Activated naive CD8-positive, alpha-beta T cell treated with anti-CD3 and anti-CD28 coated beads, Interleukin-2, amount 10 ng/mL, durations not matched to agents 7 days and 5 days (primary cell): ENCODE results near the gene ZDHHC3. TPM values are rescaled to one million over a fixed set of nuclear protein-coding genes. Genes with fewer than 3 reads are reported as not detected.

ENCODE experiments used
- ATAC-seq: fragments of 150-1000 bp; cut with Tn5 transposase; one replicate; pipeline ENCODE4 v1.10.0; 2021; ENCODE audit warnings: low read depth, moderate library complexity
- POLR2A ChIA-PET: fragments of 350-600 bp; sonication (Branson Sonifier 250); formaldehyde crosslinking; loops from one replicate; lab custom pipeline; 2021; ENCODE audit warnings: antibody characterized with exemption; lab: Charles Lee
- DNase-seq: peaks from one replicate; pipeline ENCODE4 v3.0.0; 2021
- H3K27ac Mint-ChIP-seq: one replicate; pipeline ENCODE4 v1.8.0; 2022; ENCODE audit warnings: mild to moderate bottlenecking, mixed read lengths
- H3K27me3 Mint-ChIP-seq: one replicate; pipeline ENCODE4 v1.8.0; 2022; ENCODE audit warnings: mild to moderate bottlenecking, moderate library complexity, mixed read lengths
- H3K36me3 Mint-ChIP-seq: one replicate; pipeline ENCODE4 v1.8.0; 2021; ENCODE audit warnings: mild to moderate bottlenecking, mixed read lengths
- H3K4me1 Mint-ChIP-seq: one replicate; pipeline ENCODE4 v1.8.0; 2021; ENCODE audit warnings: mixed read lengths
- H3K4me3 Mint-ChIP-seq: one replicate; pipeline ENCODE4 v1.8.0; 2022; ENCODE audit warnings: mild to moderate bottlenecking, moderate library complexity, mixed read lengths
- H3K9me3 Mint-ChIP-seq: one replicate; pipeline ENCODE4 v1.8.0; 2021; ENCODE audit warnings: mixed read lengths
- total RNA-seq, 2 experiments: library from RNA; stranded (reverse); gene quantifications; one replicate each; pipeline ENCODE4 v1.2.3, GENCODE V29; 2021

The ZDHHC3 gene
- total RNA-seq, 2 experiments from 2014 or later = 44.7 to 51.1 TPM

- H3K27me3 Mint-ChIP-seq = peaks cover 30% of the 10 kb centered on the region
- H3K27ac Mint-ChIP-seq = no peak overlapping the region
- DNase-seq = no peak
- peaks cover 1% of the 10 kb centered on the region for H3K4me1 Mint-ChIP-seq
- ATAC-seq = no peak
- peaks cover 2% of the 10 kb centered on the region for H3K9me3 Mint-ChIP-seq
- H3K36me3 Mint-ChIP-seq = no peaks in the 10 kb centered on the region
- POLR2A ChIA-PET = no interaction called here
- H3K4me3 Mint-ChIP-seq = no peak overlapping the region
These were observed 70.4 kb downstream of the ZDHHC3 start for GRCh38 chr3:44905446-44906157.

- Mint-ChIP-seq H3K27ac (no peak overlapping the region), H3K4me1 (peaks cover 8% of the 10 kb centered on the region), H3K4me3 (no peak overlapping the region), H3K27me3 (peaks cover 20% of the 10 kb centered on the region), H3K36me3 (no peaks in the 10 kb centered on the region), H3K9me3 (no peaks in the 10 kb centered on the region)
- ATAC-seq = no peak
- POLR2A ChIA-PET = no interaction called here
- DNase-seq = no peak
These were observed 72.2 kb downstream of the ZDHHC3 start for GRCh38 chr3:44903751-44904150.

- H3K27me3 Mint-ChIP-seq = peaks cover 20% of the 10 kb centered on the region
- ATAC-seq (no peak), DNase-seq (no peak)
- no peaks in the 10 kb centered on the region for H3K36me3 Mint-ChIP-seq
- no peak overlapping the region for H3K27ac Mint-ChIP-seq
- H3K4me1 Mint-ChIP-seq = peaks cover 8% of the 10 kb centered on the region
- POLR2A ChIA-PET = no interaction called here
- H3K9me3 Mint-ChIP-seq = no peaks in the 10 kb centered on the region
- H3K4me3 Mint-ChIP-seq = no peak overlapping the region
These were observed 72.7 kb downstream of the ZDHHC3 start for GRCh38 chr3:44903314-44903713.

- Mint-ChIP-seq H3K27me3 (peaks cover 20% of the 10 kb centered on the region), H3K4me1 (peaks cover 8% of the 10 kb centered on the region), H3K4me3 (no peak overlapping the region), H3K27ac (no peak overlapping the region), H3K9me3 (no peaks in the 10 kb centered on the region), H3K36me3 (no peaks in the 10 kb centered on the region)
- no peak for DNase-seq
- POLR2A ChIA-PET = no interaction called here
- ATAC-seq = no peak
These were observed 73.3 kb downstream of the ZDHHC3 start for GRCh38 chr3:44902628-44903027.

GRCh38 chr3:44899683-44900367, 76.1 kb downstream of the ZDHHC3 start:
- H3K27ac Mint-ChIP-seq = no peak overlapping the region
- peaks cover 15% of the 10 kb centered on the region for H3K27me3 Mint-ChIP-seq
- POLR2A ChIA-PET = no interaction called here
- H3K4me1 Mint-ChIP-seq = peaks cover 8% of the 10 kb centered on the region
- ATAC-seq = no peak
- H3K9me3 Mint-ChIP-seq = no peaks in the 10 kb centered on the region
- no peak overlapping the region for H3K4me3 Mint-ChIP-seq
- no peak for DNase-seq
- H3K36me3 Mint-ChIP-seq = no peaks in the 10 kb centered on the region

- no peak for ATAC-seq
- no peaks in the 10 kb centered on the region for H3K9me3 Mint-ChIP-seq
- no peak overlapping the region for H3K4me3 Mint-ChIP-seq
- no peaks in the 10 kb centered on the region for H3K36me3 Mint-ChIP-seq
- H3K27me3 Mint-ChIP-seq = peaks cover 9% of the 10 kb centered on the region
- no peak overlapping the region for H3K27ac Mint-ChIP-seq
- POLR2A ChIA-PET = no interaction called here
- no peak for DNase-seq
- H3K4me1 Mint-ChIP-seq = peaks cover 8% of the 10 kb centered on the region
These were observed 79.5 kb downstream of the ZDHHC3 start for GRCh38 chr3:44896440-44896839.

- peaks cover 12% of the 10 kb centered on the region for H3K27me3 Mint-ChIP-seq
- no peak overlapping the region for H3K27ac Mint-ChIP-seq
- H3K4me1 Mint-ChIP-seq = peaks cover 3% of the 10 kb centered on the region
- DNase-seq (no peak), ATAC-seq (no peak)
- H3K4me3 Mint-ChIP-seq = no peak overlapping the region
- no peaks in the 10 kb centered on the region for H3K9me3 Mint-ChIP-seq
- POLR2A ChIA-PET = no interaction called here
- no peaks in the 10 kb centered on the region for H3K36me3 Mint-ChIP-seq
These were observed 81.5 kb downstream of the ZDHHC3 start for GRCh38 chr3:44894485-44894884.

- peaks cover 3% of the 10 kb centered on the region for H3K4me1 Mint-ChIP-seq
- POLR2A ChIA-PET = no interaction called here
- peaks cover 11% of the 10 kb centered on the region for H3K27me3 Mint-ChIP-seq
- ATAC-seq (no peak), DNase-seq (no peak)
- H3K9me3 Mint-ChIP-seq = no peaks in the 10 kb centered on the region
- no peaks in the 10 kb centered on the region for H3K36me3 Mint-ChIP-seq
- no peak overlapping the region for H3K4me3 Mint-ChIP-seq
- no peak overlapping the region for H3K27ac Mint-ChIP-seq
These were observed 82.9 kb downstream of the ZDHHC3 start for GRCh38 chr3:44893097-44893496.

- H3K36me3 Mint-ChIP-seq = no peaks in the 10 kb centered on the region
- POLR2A ChIA-PET = no interaction called here
These were observed 83.3 kb downstream of the ZDHHC3 start for GRCh38 chr3:44892689-44893088.

GRCh38 chr3:44890852-44891251, 85.1 kb downstream of the ZDHHC3 start:
- DNase-seq = no peak
- no peak for ATAC-seq
- no peaks in the 10 kb centered on the region for H3K36me3 Mint-ChIP-seq
- H3K27me3 Mint-ChIP-seq = peaks cover 13% of the 10 kb centered on the region
- H3K4me1 Mint-ChIP-seq = peaks cover 3% of the 10 kb centered on the region
- POLR2A ChIA-PET = no interaction called here
- no peaks in the 10 kb centered on the region for H3K9me3 Mint-ChIP-seq
- H3K27ac Mint-ChIP-seq = no peak overlapping the region
- H3K4me3 Mint-ChIP-seq = no peak overlapping the region

More at GRCh38 chr3:44892689-44893088, 83.3 kb downstream of the ZDHHC3 start:
- peaks cover 10% of the 10 kb centered on the region for H3K27me3 Mint-ChIP-seq
- H3K27ac Mint-ChIP-seq = no peak overlapping the region
- no peaks in the 10 kb centered on the region for H3K9me3 Mint-ChIP-seq
- peaks cover 3% of the 10 kb centered on the region for H3K4me1 Mint-ChIP-seq
- ATAC-seq (no peak), DNase-seq (no peak)
- no peak overlapping the region for H3K4me3 Mint-ChIP-seq

GRCh38 chr3:44890258-44890657, 85.7 kb downstream of the ZDHHC3 start:
- Mint-ChIP-seq H3K36me3 (no peaks in the 10 kb centered on the region), H3K4me3 (no peak overlapping the region), H3K9me3 (no peaks in the 10 kb centered on the region), H3K27ac (no peak overlapping the region), H3K27me3 (peaks cover 13% of the 10 kb centered on the region), H3K4me1 (peaks cover 3% of the 10 kb centered on the region)
- DNase-seq (no peak), ATAC-seq (no peak)
- POLR2A ChIA-PET = no interaction called here

- Mint-ChIP-seq H3K27ac (no peak overlapping the region), H3K9me3 (no peaks in the 10 kb centered on the region), H3K36me3 (no peaks in the 10 kb centered on the region), H3K27me3 (peaks cover 13% of the 10 kb centered on the region), H3K4me1 (peaks cover 3% of the 10 kb centered on the region), H3K4me3 (no peak overlapping the region)
- ATAC-seq = no peak
- POLR2A ChIA-PET = no interaction called here
- DNase-seq = no peak
These were observed 88.9 kb downstream of the ZDHHC3 start for GRCh38 chr3:44887101-44887500.

- ATAC-seq (no peak), DNase-seq (no peak)
- Mint-ChIP-seq H3K27ac (no peak overlapping the region), H3K4me3 (no peak overlapping the region), H3K27me3 (peaks cover 13% of the 10 kb centered on the region), H3K4me1 (peaks cover 3% of the 10 kb centered on the region), H3K36me3 (no peaks in the 10 kb centered on the region), H3K9me3 (no peaks in the 10 kb centered on the region)
- POLR2A ChIA-PET = no interaction called here
These were observed 89.4 kb downstream of the ZDHHC3 start for GRCh38 chr3:44886561-44886960.

- H3K36me3 Mint-ChIP-seq = no peaks in the 10 kb centered on the region
- ATAC-seq = no peak
- no peak for DNase-seq
- peaks cover 16% of the 10 kb centered on the region for H3K27me3 Mint-ChIP-seq
- no peak overlapping the region for H3K4me3 Mint-ChIP-seq
- H3K27ac Mint-ChIP-seq = no peak overlapping the region
- POLR2A ChIA-PET = no interaction called here
- no peaks in the 10 kb centered on the region for H3K9me3 Mint-ChIP-seq
- no peaks in the 10 kb centered on the region for H3K4me1 Mint-ChIP-seq
These were observed 90.4 kb downstream of the ZDHHC3 start for GRCh38 chr3:44885618-44886017.
